Hepatocyte (in vitro differentiated cells): ENCODE measurements around the gene SH3BP2. TPM values are rescaled to one million over a fixed set of nuclear protein-coding genes. Genes with fewer than 3 reads are reported as not detected.

Experiments
- DNase-seq: peaks from one replicate; pipeline ENCODE4 v3.0.0-alpha.2; 2016; ENCODE audit warnings: low spot score
- H2AFZ ChIP-seq: fragments of 200-600 bp; sonication (generic); 2 replicates; pipeline ENCODE4 v1.6.0; 2016; ENCODE audit warnings: antibody characterized with exemption, mild to moderate bottlenecking
- H3K27ac ChIP-seq: fragments of 200-600 bp; sonication (generic); 2 replicates; pipeline ENCODE4 v1.5.1; 2016; ENCODE audit warnings: mild to moderate bottlenecking
- H3K27me3 ChIP-seq: fragments of 200-600 bp; sonication (generic); 2 replicates; pipeline ENCODE4 v1.6.1; 2016
- H3K36me3 ChIP-seq: fragments of 200-600 bp; sonication (generic); replicated peaks from 2 replicates; pipeline ENCODE4 v1.5.1; 2016; ENCODE audit warnings: low read depth; ENCODE audit not compliant: insufficient read depth
- H3K4me1 ChIP-seq: fragments of 200-600 bp; sonication (generic); 2 replicates; pipeline ENCODE4 v1.5.1; 2016; ENCODE audit warnings: mild to moderate bottlenecking, moderate library complexity; ENCODE audit not compliant: insufficient read depth
- H3K4me2 ChIP-seq: fragments of 200-600 bp; sonication (generic); 2 replicates; pipeline ENCODE4 v1.6.0; 2016
- H3K4me3 ChIP-seq: fragments of 200-600 bp; sonication (generic); 2 replicates; pipeline ENCODE4 v1.5.1; 2016; ENCODE audit warnings: mild to moderate bottlenecking
- H3K79me2 ChIP-seq: fragments of 200-600 bp; sonication (generic); 2 replicates; pipeline ENCODE4 v1.6.0; 2017; ENCODE audit warnings: mild to moderate bottlenecking
- H3K9me2 ChIP-seq: fragments of 200-600 bp; sonication (generic); replicated peaks from 2 replicates; pipeline ENCODE4 v1.6.0; 2017; ENCODE audit warnings: mild to moderate bottlenecking; ENCODE audit not compliant: insufficient read depth
- H3K9me3 ChIP-seq: fragments of 200-600 bp; sonication (generic); 2 replicates; pipeline ENCODE4 v1.5.1; 2016; ENCODE audit warnings: low read depth, mild to moderate bottlenecking
- H4K20me1 ChIP-seq: fragments of 200-600 bp; sonication (generic); 2 replicates; pipeline ENCODE4 v1.6.0; 2016; ENCODE audit warnings: mild to moderate bottlenecking; ENCODE audit not compliant: insufficient read depth, poor library complexity, severe bottlenecking
- EZH2 ChIP-seq: fragments of 200-600 bp; sonication (generic); IDR thresholded peaks from 2 replicates; pipeline ENCODE4 v1.6.1; 2016; ENCODE audit warnings: antibody characterized with exemption, mild to moderate bottlenecking, borderline replicate concordance
- EZH2phosphoT487 ChIP-seq: fragments of 200-600 bp; sonication (generic); IDR thresholded peaks from one replicate; pipeline ENCODE4 v1.6.1; 2018; ENCODE audit warnings: antibody characterized with exemption, mild to moderate bottlenecking, low read depth, moderate library complexity; ENCODE audit not compliant: unreplicated experiment, severe bottlenecking
- WGBS: methylation state at CpG from one replicate; pipeline ENCODE4 v1.1.6; 2016; ENCODE audit warnings: low lambda C conversion rate; ENCODE audit errors: missing lambda C conversion rate; 5-methylcytosine and 5-hydroxymethylcytosine counted together
- polyA plus RNA-seq: library from polyadenylated mRNA; unstranded; fragments of >200 nt; fragmentation: Nextera tagmentation; extraction: Ambion mirVana; gene quantifications from 2 replicates; pipeline ENCODE4 v1.2.1, GENCODE V29; 2016
- total RNA-seq: library from RNA; depleted of rRNA; stranded (reverse); fragments of >200 nt; gene quantifications from 2 replicates; pipeline ENCODE4 v1.2.3, GENCODE V29; 2014
- TF ChIP-seq, protein P1 (sequence below): fragments of 200-600 bp; sonication (generic); IDR thresholded peaks from 2 replicates; pipeline ENCODE4 v1.5.1; 2016; ENCODE audit warnings: antibody characterized with exemption, mild to moderate bottlenecking; ENCODE audit not compliant: poor library complexity

Gene SH3BP2
- total and polyA plus RNA-seq, 2 experiments from 2014 or later: 24.3 to 25.7 TPM

DNA sequence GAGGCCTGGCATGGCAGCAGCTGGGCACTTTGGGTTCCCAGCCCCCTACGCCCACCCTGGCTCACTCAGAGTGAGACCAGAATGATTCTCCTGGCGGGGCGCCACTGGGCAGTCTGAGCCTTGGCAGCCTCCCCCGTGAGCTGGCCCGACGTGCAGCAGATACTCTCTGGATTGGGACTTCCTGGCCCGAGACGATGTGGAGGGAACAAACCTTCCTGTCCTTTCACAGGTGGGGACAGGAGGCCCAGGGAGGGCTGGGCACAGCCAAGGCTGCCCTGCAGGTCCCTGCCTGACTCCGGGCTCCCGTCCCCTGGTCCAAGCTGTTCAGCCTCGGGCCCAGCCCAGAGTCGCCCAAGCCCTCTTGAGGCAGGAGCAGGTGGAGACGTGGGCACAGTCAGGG, 32.9 kb downstream of the SH3BP2 start:
- Histone ChIP-seq H3K36me3 (no peaks in the 10 kb centered on the region), H3K9me2 (no peaks in the 10 kb centered on the region), H3K79me2 (peaks cover 2% of the 10 kb centered on the region), H3K4me2 (no peak overlapping the region), H3K9me3 (no peaks in the 10 kb centered on the region), H3K4me3 (no peak overlapping the region), H2AFZ (no peak overlapping the region), H3K27me3 (no peaks in the 10 kb centered on the region), H3K27ac (no peak overlapping the region), H4K20me1 (peaks cover 2% of the 10 kb centered on the region), H3K4me1 (no peaks in the 10 kb centered on the region)
- DNase-seq: no peak
- TF ChIP-seq EZH2phosphoT487: no peak
- TF ChIP-seq EZH2: no peak
- TF ChIP-seq, protein P1, sequence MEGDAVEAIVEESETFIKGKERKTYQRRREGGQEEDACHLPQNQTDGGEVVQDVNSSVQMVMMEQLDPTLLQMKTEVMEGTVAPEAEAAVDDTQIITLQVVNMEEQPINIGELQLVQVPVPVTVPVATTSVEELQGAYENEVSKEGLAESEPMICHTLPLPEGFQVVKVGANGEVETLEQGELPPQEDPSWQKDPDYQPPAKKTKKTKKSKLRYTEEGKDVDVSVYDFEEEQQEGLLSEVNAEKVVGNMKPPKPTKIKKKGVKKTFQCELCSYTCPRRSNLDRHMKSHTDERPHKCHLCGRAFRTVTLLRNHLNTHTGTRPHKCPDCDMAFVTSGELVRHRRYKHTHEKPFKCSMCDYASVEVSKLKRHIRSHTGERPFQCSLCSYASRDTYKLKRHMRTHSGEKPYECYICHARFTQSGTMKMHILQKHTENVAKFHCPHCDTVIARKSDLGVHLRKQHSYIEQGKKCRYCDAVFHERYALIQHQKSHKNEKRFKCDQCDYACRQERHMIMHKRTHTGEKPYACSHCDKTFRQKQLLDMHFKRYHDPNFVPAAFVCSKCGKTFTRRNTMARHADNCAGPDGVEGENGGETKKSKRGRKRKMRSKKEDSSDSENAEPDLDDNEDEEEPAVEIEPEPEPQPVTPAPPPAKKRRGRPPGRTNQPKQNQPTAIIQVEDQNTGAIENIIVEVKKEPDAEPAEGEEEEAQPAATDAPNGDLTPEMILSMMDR: no peak
- 97% methylated on average over 11 of the region's 13 CpGs for WGBS

DNA sequence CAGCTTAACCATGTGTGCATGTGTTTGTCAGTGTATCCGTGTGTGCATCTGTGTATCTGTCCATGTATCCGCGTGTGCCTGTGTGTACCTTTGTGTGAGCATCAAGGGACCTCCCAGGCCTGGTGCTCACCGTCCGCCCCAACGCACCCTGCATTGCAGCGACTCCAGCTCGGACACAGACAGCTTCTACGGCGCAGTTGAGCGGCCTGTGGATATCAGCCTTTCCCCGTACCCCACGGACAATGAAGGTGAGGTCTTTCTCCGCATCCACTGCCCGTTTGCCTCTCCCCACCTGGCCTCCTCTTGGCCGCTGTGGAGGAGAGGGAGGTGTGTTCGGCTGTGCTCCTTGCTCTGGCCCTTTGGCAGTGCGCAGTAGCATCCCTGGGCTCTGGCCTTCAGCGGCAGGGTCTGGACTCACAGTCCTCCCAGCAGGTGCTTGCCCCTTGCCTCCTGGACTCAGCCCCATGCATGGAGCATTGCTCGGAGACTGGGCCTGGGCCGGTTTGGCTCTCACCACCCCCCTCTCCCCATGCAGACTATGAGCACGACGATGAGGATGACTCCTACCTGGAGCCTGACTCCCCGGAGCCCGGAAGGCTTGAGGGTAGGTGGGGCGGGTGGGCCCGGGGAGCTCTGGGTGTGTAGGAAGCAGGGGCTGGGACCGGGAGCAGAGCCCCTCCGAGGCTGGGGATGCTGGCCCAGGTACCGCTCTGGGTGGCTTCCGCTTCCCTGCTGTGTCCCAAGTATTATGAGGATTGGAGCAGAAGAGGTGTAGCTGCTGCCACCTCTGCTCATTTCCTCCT, 34.4 kb downstream of the SH3BP2 start:
- Histone ChIP-seq H3K4me2 (no peak overlapping the region), H4K20me1 (no peaks in the 10 kb centered on the region), H3K79me2 (no peaks in the 10 kb centered on the region), H3K9me2 (no peaks in the 10 kb centered on the region), H2AFZ (no peak overlapping the region), H3K27me3 (no peaks in the 10 kb centered on the region), H3K4me1 (no peaks in the 10 kb centered on the region), H3K27ac (no peak overlapping the region), H3K9me3 (no peaks in the 10 kb centered on the region), H3K4me3 (no peak overlapping the region), H3K36me3 (no peaks in the 10 kb centered on the region)
- 94% methylated on average over 28 of the region's 31 CpGs for WGBS
- TF ChIP-seq EZH2 (no peak), EZH2phosphoT487 (no peak)
- TF ChIP-seq, protein P1: no peak
- no peak for DNase-seq

DNA sequence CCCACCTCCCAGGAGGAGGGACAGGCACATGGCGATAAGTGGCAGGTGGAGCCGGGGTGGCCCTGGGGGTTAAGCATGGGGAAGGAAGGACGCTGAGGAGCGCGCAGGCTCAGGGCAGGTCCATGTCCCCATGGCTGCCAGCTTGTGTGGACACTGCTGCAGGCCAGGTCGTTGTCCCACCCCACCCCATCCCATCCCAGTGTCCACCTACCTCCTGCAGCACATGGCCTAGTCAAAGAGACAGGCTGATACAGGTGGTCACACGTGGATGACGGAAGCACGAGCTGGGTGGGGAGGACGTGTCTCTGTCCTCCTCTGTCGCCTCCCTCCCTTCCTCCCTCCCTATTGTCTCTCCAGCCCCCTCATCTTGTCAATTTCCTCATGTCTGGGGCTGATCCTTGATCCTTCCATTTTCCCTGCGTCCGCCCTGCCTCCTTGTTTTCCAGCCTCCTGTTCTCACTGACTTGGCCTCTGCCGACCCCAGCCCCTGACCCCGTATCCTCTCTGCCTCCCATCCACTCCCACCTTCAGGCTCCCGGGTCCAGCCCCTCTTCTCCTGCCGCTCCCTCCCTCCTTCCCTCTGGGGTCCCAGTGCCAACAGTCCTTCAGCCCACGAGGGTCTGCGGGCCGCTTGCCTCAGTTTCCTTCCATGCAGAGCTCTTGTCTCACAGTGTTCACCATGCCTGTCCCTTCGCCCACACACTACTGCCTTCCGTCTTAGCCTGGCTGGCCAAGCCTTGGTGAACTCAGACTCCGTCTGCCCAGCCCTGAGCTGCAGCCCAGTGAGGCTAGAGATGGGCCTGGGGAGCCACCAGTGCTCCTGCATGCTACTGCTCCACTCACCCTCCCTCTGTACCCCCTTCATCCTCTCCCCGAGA, 35.2 kb downstream of the SH3BP2 start:
- Histone ChIP-seq H3K9me2 (no peaks in the 10 kb centered on the region), H3K4me2 (no peak overlapping the region), H3K27ac (no peak overlapping the region), H4K20me1 (no peaks in the 10 kb centered on the region), H3K4me1 (no peaks in the 10 kb centered on the region), H3K79me2 (no peaks in the 10 kb centered on the region), H3K4me3 (no peak overlapping the region), H3K27me3 (no peaks in the 10 kb centered on the region), H3K9me3 (no peaks in the 10 kb centered on the region), H2AFZ (no peak overlapping the region), H3K36me3 (no peaks in the 10 kb centered on the region)
- TF ChIP-seq EZH2: no peak
- DNase-seq: no peak
- 95% methylated on average over 10 of the region's 24 CpGs for WGBS

DNA sequence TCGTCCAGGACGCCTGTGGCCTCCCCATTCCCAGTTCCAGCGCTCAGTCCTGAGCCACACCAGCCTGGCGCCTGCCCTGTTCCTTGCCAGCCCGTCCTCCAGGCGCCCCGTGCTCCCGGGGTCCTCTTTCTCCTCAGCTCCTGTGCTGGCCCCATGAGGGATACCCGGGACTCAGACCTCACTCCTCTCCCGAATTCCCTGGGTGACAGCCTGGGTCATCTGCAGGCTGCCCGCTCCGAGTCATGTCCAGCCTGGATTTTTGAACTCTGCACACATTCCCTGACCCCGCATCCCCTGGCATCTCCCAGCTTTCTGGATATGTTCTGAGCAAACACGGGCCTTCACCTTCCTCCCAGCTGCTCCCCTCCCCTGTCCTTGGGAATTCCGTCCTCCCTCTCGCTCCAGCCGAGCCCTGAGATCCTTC, 35.9 kb downstream of the SH3BP2 start:
- no peak overlapping the region for H3K4me2 ChIP-seq
- H4K20me1 ChIP-seq: no peaks in the 10 kb centered on the region
- TF ChIP-seq EZH2phosphoT487 (no peak), EZH2 (no peak)
- TF ChIP-seq, protein P1: no peak
- H3K27ac ChIP-seq: no peak overlapping the region
- no peaks in the 10 kb centered on the region for H3K4me1 ChIP-seq
- H3K9me2 ChIP-seq: no peaks in the 10 kb centered on the region
- H3K4me3 ChIP-seq: no peak overlapping the region
- H3K36me3 ChIP-seq: no peaks in the 10 kb centered on the region
- WGBS: 93% methylated on average over 17 of the region's 17 CpGs
- no peak overlapping the region for H2AFZ ChIP-seq
- DNase-seq: no peak
- H3K79me2 ChIP-seq: no peaks in the 10 kb centered on the region
- H3K27me3 ChIP-seq: no peaks in the 10 kb centered on the region
- no peaks in the 10 kb centered on the region for H3K9me3 ChIP-seq
